Activated CD8-positive, alpha-beta T cell treated with anti-CD3 and anti-CD28 coated beads, Interleukin-2, amount 10 ng/mL, durations not matched to agents 7 days and 5 days (primary cell): ENCODE results near the gene RHOH. TPM values are rescaled to one million over a fixed set of nuclear protein-coding genes. Genes with fewer than 3 reads are reported as not detected.

ENCODE experiments used
- ATAC-seq: fragments of 150-1000 bp; cut with Tn5 transposase; one replicate; pipeline ENCODE4 v1.10.0; 2021; ENCODE audit warnings: moderate library complexity
- CTCF ChIA-PET: fragments of 350-600 bp; sonication (Branson Sonifier 250); formaldehyde crosslinking; loops from one replicate; lab custom pipeline; 2021; ENCODE audit warnings: antibody characterized with exemption; lab: Charles Lee
- POLR2A ChIA-PET: fragments of 350-600 bp; sonication (Branson Sonifier 250); formaldehyde crosslinking; loops from one replicate; lab custom pipeline; 2021; ENCODE audit warnings: antibody characterized with exemption; lab: Charles Lee
- DNase-seq: peaks from one replicate; pipeline ENCODE4 v3.0.0-alpha.2; 2020
- H3K27ac Mint-ChIP-seq: one replicate; pipeline ENCODE4 v1.8.0; 2021; ENCODE audit warnings: mild to moderate bottlenecking, mixed read lengths
- H3K27me3 Mint-ChIP-seq: one replicate; pipeline ENCODE4 v1.8.0; 2021; ENCODE audit warnings: low read depth, mixed read lengths
- H3K36me3 Mint-ChIP-seq: one replicate; pipeline ENCODE4 v1.8.0; 2021; ENCODE audit warnings: low read depth, mixed read lengths
- H3K4me1 Mint-ChIP-seq: one replicate; pipeline ENCODE4 v1.8.0; 2021; ENCODE audit warnings: low read depth, mixed read lengths
- H3K4me3 Mint-ChIP-seq: one replicate; pipeline ENCODE4 v1.8.0; 2021; ENCODE audit warnings: mild to moderate bottlenecking, mixed read lengths
- H3K9me3 Mint-ChIP-seq: one replicate; pipeline ENCODE4 v1.8.0; 2022; ENCODE audit warnings: mixed read lengths; ENCODE audit not compliant: insufficient read depth
- total RNA-seq, 2 experiments: library from RNA; stranded (reverse); gene quantifications; one replicate each; pipeline ENCODE4 v1.2.3, GENCODE V29; 2021

Gene RHOH
- total RNA-seq, 2 experiments from 2014 or later, result 147 to 159 TPM

- Mint-ChIP-seq H3K4me3 (peak overlapping the region; percentile 34), H3K4me1 (peaks cover 64% of the 10 kb centered on the region), H3K9me3 (no peaks in the 10 kb centered on the region), H3K27me3 (no peaks in the 10 kb centered on the region), H3K27ac (peak overlapping the region; percentile 66), H3K36me3 (no peaks in the 10 kb centered on the region)
- DNase-seq (no peak), ATAC-seq (no peak)
- POLR2A ChIA-PET, result no interaction called here
- CTCF ChIA-PET, result interaction anchor here (0.8 to 2.5 kb wide), 10 partner anchors 9 to 59 kb away, joined by 3 to 13 read pairs (median 4); no protein-coding TSS in a partner anchor
Observed at GRCh38 chr4:40258627-40259026, 61.8 kb downstream of the RHOH start.

GRCh38 chr4:40261231-40262076 lies 64.6 kb downstream of the RHOH start:
- DNase-seq (no peak), ATAC-seq (no peak)
- Mint-ChIP-seq H3K9me3 (no peaks in the 10 kb centered on the region), H3K27me3 (no peaks in the 10 kb centered on the region), H3K36me3 (no peaks in the 10 kb centered on the region), H3K4me1 (peaks cover 59% of the 10 kb centered on the region), H3K4me3 (no peak overlapping the region), H3K27ac (no peak overlapping the region)
- ChIA-PET POLR2A (no interaction called here), CTCF (no interaction called here)

GRCh38 chr4:40262077-40262528 lies 65.3 kb downstream of the RHOH start:
- no peak for DNase-seq
- Mint-ChIP-seq H3K4me1 (peaks cover 59% of the 10 kb centered on the region), H3K27ac (no peak overlapping the region), H3K27me3 (no peaks in the 10 kb centered on the region), H3K4me3 (no peak overlapping the region), H3K9me3 (no peaks in the 10 kb centered on the region), H3K36me3 (no peaks in the 10 kb centered on the region)
- no peak for ATAC-seq
- ChIA-PET CTCF (no interaction called here), POLR2A (no interaction called here)

GRCh38 chr4:40262861-40263260 lies 66.0 kb downstream of the RHOH start:
- no peak overlapping the region for H3K4me3 Mint-ChIP-seq
- ChIA-PET POLR2A (no interaction called here), CTCF (no interaction called here)
- no peaks in the 10 kb centered on the region for H3K9me3 Mint-ChIP-seq
- H3K27ac Mint-ChIP-seq, result no peak overlapping the region
- peaks cover 60% of the 10 kb centered on the region for H3K4me1 Mint-ChIP-seq
- ATAC-seq, result no peak
- no peaks in the 10 kb centered on the region for H3K27me3 Mint-ChIP-seq
- no peak for DNase-seq
- no peaks in the 10 kb centered on the region for H3K36me3 Mint-ChIP-seq

- H3K9me3 Mint-ChIP-seq, result no peaks in the 10 kb centered on the region
- peak overlapping the region; percentile 94 for H3K27ac Mint-ChIP-seq
- H3K4me1 Mint-ChIP-seq, result peaks cover 52% of the 10 kb centered on the region
- POLR2A ChIA-PET, result interaction anchor here (1.1 to 1.2 kb wide), 3 partner anchors 11 to 69 kb away, joined by 3 to 4 read pairs (median 3); no protein-coding TSS in a partner anchor
- no peaks in the 10 kb centered on the region for H3K27me3 Mint-ChIP-seq
- ATAC-seq (no peak), DNase-seq (no peak)
- H3K36me3 Mint-ChIP-seq, result peaks cover 2% of the 10 kb centered on the region
- CTCF ChIA-PET, result interaction anchor here (1.2 to 2.5 kb wide), 5 partner anchors 9 to 61 kb away, joined by 3 to 16 read pairs (median 6); no protein-coding TSS in a partner anchor
- no peak overlapping the region for H3K4me3 Mint-ChIP-seq
Observed at GRCh38 chr4:40264497-40264896, 67.7 kb downstream of the RHOH start.

GRCh38 chr4:40264995-40265909 lies 68.4 kb downstream of the RHOH start:
- Mint-ChIP-seq H3K27ac (peak overlapping the region; percentile 94), H3K27me3 (no peaks in the 10 kb centered on the region), H3K4me3 (peak overlapping the region; percentile 73), H3K36me3 (peaks cover 2% of the 10 kb centered on the region), H3K9me3 (no peaks in the 10 kb centered on the region), H3K4me1 (peaks cover 49% of the 10 kb centered on the region)
- DNase-seq, result peak; percentile 75
- ChIA-PET POLR2A (interaction anchor here (0.5 to 1.2 kb wide), 6 partner anchors 10 to 70 kb away, joined by 3 to 5 read pairs (median 3); no protein-coding TSS in a partner anchor), CTCF (interaction anchor here (1.2 to 2.5 kb wide), 5 partner anchors 9 to 60 kb away, joined by 3 to 16 read pairs (median 6); no protein-coding TSS in a partner anchor)
- peak; percentile 86 for ATAC-seq

- peak overlapping the region; percentile 73 for H3K4me3 Mint-ChIP-seq
- H3K9me3 Mint-ChIP-seq, result no peaks in the 10 kb centered on the region
- ChIA-PET POLR2A (interaction anchor here (0.5 to 1.1 kb wide), 5 partner anchors 10 to 66 kb away, joined by 3 to 5 read pairs (median 3); no protein-coding TSS in a partner anchor), CTCF (interaction anchor here (1.2 to 2.5 kb wide), 5 partner anchors 10 to 59 kb away, joined by 3 to 16 read pairs (median 6); no protein-coding TSS in a partner anchor)
- DNase-seq (no peak), ATAC-seq (no peak)
- peak overlapping the region; percentile 94 for H3K27ac Mint-ChIP-seq
- H3K27me3 Mint-ChIP-seq, result no peaks in the 10 kb centered on the region
- H3K36me3 Mint-ChIP-seq, result peaks cover 2% of the 10 kb centered on the region
- peaks cover 48% of the 10 kb centered on the region for H3K4me1 Mint-ChIP-seq
Observed at GRCh38 chr4:40265910-40266274, 69.1 kb downstream of the RHOH start.

- Mint-ChIP-seq H3K27ac (no peak overlapping the region), H3K27me3 (no peaks in the 10 kb centered on the region), H3K4me1 (peaks cover 45% of the 10 kb centered on the region), H3K4me3 (no peak overlapping the region), H3K36me3 (peaks cover 2% of the 10 kb centered on the region), H3K9me3 (no peaks in the 10 kb centered on the region)
- CTCF ChIA-PET, result interaction anchor here (1.4 to 1.5 kb wide), 2 partner anchors 35 to 41 kb away, joined by 3 to 4 read pairs; no protein-coding TSS in a partner anchor
- no peak for DNase-seq
- no peak for ATAC-seq
- POLR2A ChIA-PET, result no interaction called here
Observed at GRCh38 chr4:40269133-40269532, 72.3 kb downstream of the RHOH start.

GRCh38 chr4:40270609-40271008 lies 73.8 kb downstream of the RHOH start:
- H3K4me3 Mint-ChIP-seq, result no peak overlapping the region
- no peaks in the 10 kb centered on the region for H3K27me3 Mint-ChIP-seq
- DNase-seq (no peak), ATAC-seq (no peak)
- ChIA-PET CTCF (interaction anchor here (1.4 to 1.5 kb wide), 3 partner anchors 12 to 39 kb away, joined by 3 to 4 read pairs (median 3); no protein-coding TSS in a partner anchor), POLR2A (no interaction called here)
- H3K4me1 Mint-ChIP-seq, result peaks cover 43% of the 10 kb centered on the region
- no peaks in the 10 kb centered on the region for H3K9me3 Mint-ChIP-seq
- H3K36me3 Mint-ChIP-seq, result peaks cover 2% of the 10 kb centered on the region
- no peak overlapping the region for H3K27ac Mint-ChIP-seq

GRCh38 chr4:40275065-40275730 lies 78.4 kb downstream of the RHOH start:
- no peaks in the 10 kb centered on the region for H3K9me3 Mint-ChIP-seq
- peak overlapping the region; percentile 36 for H3K27ac Mint-ChIP-seq
- no peak overlapping the region for H3K4me3 Mint-ChIP-seq
- POLR2A ChIA-PET, result interaction anchor here (0.5 to 1.3 kb wide), 6 partner anchors 9 to 89 kb away, joined by 3 to 5 read pairs (median 4); no protein-coding TSS in a partner anchor
- H3K36me3 Mint-ChIP-seq, result no peaks in the 10 kb centered on the region
- ATAC-seq, result peak; percentile 70
- CTCF ChIA-PET, result interaction anchor here (1.1 to 3.4 kb wide), 5 partner anchors 9 to 42 kb away, joined by 3 to 13 read pairs (median 8); no protein-coding TSS in a partner anchor
- DNase-seq, result peak; percentile 48
- peaks cover 32% of the 10 kb centered on the region for H3K4me1 Mint-ChIP-seq
- no peaks in the 10 kb centered on the region for H3K27me3 Mint-ChIP-seq
